Choroid plexus epithelial cell (primary cell): ENCODE measurements around the gene PLEKHH2.

Experiments
- DNase-seq: peaks from one replicate; pipeline ENCODE4 v3.0.0-alpha.2; 2010; ENCODE audit warnings: low read depth
- H3K4me3 ChIP-seq: 2 replicates; pipeline ENCODE4 v1.5.1; 2011; ENCODE audit warnings: low read depth, mild to moderate bottlenecking, control low read depth, low read length, moderate library complexity
- TF ChIP-seq, protein P1 (sequence below): conservative IDR thresholded peaks from 2 replicates; pipeline ENCODE4 v1.5.1; 2011; ENCODE audit warnings: low read depth, mild to moderate bottlenecking, control low read depth, inconsistent platforms, low read length, moderate library complexity

The PLEKHH2 gene

DNA sequence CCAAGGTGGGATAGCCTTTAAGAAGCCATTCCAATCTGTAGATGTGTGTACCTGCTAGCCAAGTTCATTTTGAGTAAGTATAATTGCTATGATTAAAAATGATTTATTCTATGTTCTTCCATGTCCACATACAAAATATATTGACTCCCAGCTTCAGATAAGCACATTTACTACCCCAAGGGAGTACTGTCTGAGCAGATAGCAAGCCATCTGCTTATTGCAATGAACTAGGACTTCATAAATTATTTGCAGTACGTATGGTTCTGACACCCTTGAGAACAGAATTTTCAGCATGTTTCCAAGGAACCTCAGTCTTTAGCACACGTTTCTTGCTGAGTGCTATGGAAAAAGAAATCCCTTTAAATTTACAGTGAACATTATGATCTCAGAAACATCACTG is 173.4 kb downstream of the PLEKHH2 start:
- no peak for DNase-seq
- no peak overlapping the region for H3K4me3 ChIP-seq
- TF ChIP-seq, protein P1, sequence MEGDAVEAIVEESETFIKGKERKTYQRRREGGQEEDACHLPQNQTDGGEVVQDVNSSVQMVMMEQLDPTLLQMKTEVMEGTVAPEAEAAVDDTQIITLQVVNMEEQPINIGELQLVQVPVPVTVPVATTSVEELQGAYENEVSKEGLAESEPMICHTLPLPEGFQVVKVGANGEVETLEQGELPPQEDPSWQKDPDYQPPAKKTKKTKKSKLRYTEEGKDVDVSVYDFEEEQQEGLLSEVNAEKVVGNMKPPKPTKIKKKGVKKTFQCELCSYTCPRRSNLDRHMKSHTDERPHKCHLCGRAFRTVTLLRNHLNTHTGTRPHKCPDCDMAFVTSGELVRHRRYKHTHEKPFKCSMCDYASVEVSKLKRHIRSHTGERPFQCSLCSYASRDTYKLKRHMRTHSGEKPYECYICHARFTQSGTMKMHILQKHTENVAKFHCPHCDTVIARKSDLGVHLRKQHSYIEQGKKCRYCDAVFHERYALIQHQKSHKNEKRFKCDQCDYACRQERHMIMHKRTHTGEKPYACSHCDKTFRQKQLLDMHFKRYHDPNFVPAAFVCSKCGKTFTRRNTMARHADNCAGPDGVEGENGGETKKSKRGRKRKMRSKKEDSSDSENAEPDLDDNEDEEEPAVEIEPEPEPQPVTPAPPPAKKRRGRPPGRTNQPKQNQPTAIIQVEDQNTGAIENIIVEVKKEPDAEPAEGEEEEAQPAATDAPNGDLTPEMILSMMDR = no peak

DNA sequence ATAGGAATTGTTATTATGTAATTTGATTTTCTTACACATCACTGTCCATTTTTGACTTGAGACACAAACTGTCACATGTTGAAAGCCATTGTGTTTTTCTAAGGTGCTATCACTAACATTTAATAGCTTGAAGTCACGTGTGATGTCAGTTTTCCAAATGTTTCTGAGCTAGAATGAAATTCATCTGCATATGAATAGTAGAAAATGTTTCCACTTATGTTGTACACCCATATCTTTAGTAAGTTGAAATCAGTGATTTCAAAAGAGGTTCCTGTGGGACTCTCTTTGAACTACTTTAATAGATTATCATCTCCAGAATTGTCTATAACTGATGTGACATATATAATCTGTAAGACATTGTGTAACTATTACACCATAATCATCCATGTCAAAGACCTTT is 173.8 kb downstream of the PLEKHH2 start:
- no peak overlapping the region for H3K4me3 ChIP-seq
- TF ChIP-seq, protein P1 = no peak
- DNase-seq = no peak

DNA sequence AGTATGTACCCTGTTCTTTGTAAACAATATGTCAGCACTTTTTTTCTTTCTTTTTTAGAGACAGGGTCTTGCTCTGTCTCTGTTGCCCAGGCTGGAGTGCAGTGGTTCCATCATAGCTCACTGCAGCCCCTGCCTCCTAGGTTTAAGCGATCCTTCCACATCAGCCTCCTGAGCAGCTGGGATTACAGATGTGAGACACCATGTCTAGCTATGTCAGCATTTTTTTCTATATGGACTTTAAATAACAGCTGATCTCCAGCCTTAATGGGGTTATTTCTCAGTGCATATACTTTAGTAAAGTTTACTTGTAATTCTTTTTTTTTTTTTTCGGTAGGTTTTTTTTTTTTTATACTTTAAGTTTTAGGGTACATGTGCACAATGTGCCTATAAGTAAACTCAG is 174.9 kb downstream of the PLEKHH2 start:
- no peak overlapping the region for H3K4me3 ChIP-seq
- TF ChIP-seq, protein P1 = no peak
- DNase-seq = no peak

DNA sequence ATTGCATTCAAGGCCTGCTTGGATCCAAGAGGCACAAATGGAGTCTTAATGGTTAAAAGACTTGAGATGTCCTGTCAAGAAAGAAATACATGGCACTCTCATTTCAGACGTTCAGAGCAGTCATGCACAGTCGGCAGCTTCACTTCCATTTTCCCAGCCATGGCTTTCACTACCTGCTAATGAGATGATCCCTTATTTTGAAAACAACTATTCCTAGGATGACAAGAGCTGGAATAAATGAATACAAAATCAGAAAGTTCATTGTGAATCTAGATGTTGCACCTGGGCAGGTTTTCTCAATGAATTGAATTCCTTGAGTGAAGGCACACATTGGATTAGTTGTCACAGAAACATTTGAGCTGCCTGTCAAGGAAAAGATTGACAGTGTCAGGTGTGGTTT is 175.9 kb downstream of the PLEKHH2 start:
- TF ChIP-seq, protein P1 = no peak
- no peak overlapping the region for H3K4me3 ChIP-seq
- no peak for DNase-seq

DNA sequence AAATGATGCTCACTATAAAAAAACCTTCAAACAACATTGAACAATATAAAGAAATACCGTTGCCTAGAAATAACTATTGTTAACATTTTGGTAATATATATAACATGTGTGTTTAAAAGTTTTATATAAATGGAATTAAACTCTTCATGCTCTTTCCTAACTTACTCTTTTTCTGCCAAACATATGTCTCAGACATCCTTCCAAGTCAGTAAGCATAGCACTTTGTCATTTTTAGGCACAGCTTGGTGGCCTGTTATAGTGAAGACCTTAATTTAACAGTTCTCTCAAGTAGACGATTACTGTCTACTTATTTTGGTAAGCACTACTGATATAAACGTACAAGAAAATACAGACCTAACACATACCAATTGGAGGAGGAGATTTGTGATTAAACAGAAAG is 177.7 kb downstream of the PLEKHH2 start:
- TF ChIP-seq, protein P1 = no peak
- H3K4me3 ChIP-seq = no peak overlapping the region
- DNase-seq = no peak
